ENCODE measurements around the gene POU4F3. TPM values are rescaled to one million over a fixed set of nuclear protein-coding genes. Genes with fewer than 3 reads are reported as not detected.

POU4F3 gene
- polyA plus RNA-seq, 3 donors: 0.05 TPM; not detected in 2

- intact Hi-C loops (cut with micrococcal nuclease): no loop called here
- Histone ChIP-seq H3K4me1 (ENCODE audit: control insufficient read depth in 1 of 2, insufficient read depth in 2 of 2, low read length in 2 of 2) (no peaks in the 10 kb centered on the region), H3K36me3 (replicated peaks in 1 of 2; ENCODE audit: control insufficient read depth in 1 of 2, insufficient read depth in 2 of 2, low read length in 2 of 2) (no peaks in the 10 kb centered on the region), H3K27ac (ENCODE audit: low read depth in 1 of 2, low read length in 2 of 2) (no peak overlapping the region), H3K79me2 (ENCODE audit: insufficient read depth, low read length) (no peaks in the 10 kb centered on the region), H3K4me3 (replicated peaks in 1 of 3; ENCODE audit: low read depth in 2 of 3, low read length in 3 of 3) (no peak overlapping the region), H3K4me2 (replicated peaks; ENCODE audit: extremely low read depth, low read length, poor library complexity, severe bottlenecking) (no peak overlapping the region), H3K27me3 (ENCODE audit: control insufficient read depth in 2 of 2, insufficient read depth in 2 of 2, low read length in 2 of 2) (peaks cover 6 to 15% of the 10 kb centered on the region in 2 donors), H3K9me3 (replicated peaks in 1 of 2; ENCODE audit: control insufficient read depth in 1 of 2, insufficient read depth in 1 of 2, low read length in 2 of 2) (no peaks in the 10 kb centered on the region), H4K20me1 (ENCODE audit: insufficient read depth, low read length) (no peaks in the 10 kb centered on the region), H2AFZ (ENCODE audit: insufficient read depth, low read depth, low read length, poor library complexity, severe bottlenecking) (no peak overlapping the region), H3K9ac (ENCODE audit: insufficient read depth, low read length, poor library complexity, severe bottlenecking) (no peak overlapping the region)
- Mint-ChIP-seq H3K4me1 (no peaks in the 10 kb centered on the region), H3K4me3 (no peak overlapping the region), H3K36me3 (no peaks in the 10 kb centered on the region), H3K9me3 (no peaks in the 10 kb centered on the region), H3K27ac (no peak overlapping the region), H3K27me3 (ENCODE audit: low read depth in 3 of 3) (peaks cover 8 to 21% (median 16%) of the 10 kb centered on the region in 3 donors)
- TF ChIP-seq CTCF (IDR thresholded peaks at IDR 0.05): no peak
- DNase-seq: no peak
- WGBS (ENCODE audit: insufficient coverage): no CpG with 5 or more reads among the region's 1 CpG
These were observed 31.8 kb upstream of the POU4F3 start for GRCh38 chr5:146306838-146307237.

- Histone ChIP-seq H3K79me2 (ENCODE audit: insufficient read depth, low read length) (no peaks in the 10 kb centered on the region), H4K20me1 (ENCODE audit: insufficient read depth, low read length) (no peaks in the 10 kb centered on the region), H3K36me3 (replicated peaks in 1 of 2; ENCODE audit: control insufficient read depth in 1 of 2, insufficient read depth in 2 of 2, low read length in 2 of 2) (no peaks in the 10 kb centered on the region), H3K27ac (ENCODE audit: low read depth in 1 of 2, low read length in 2 of 2) (no peak overlapping the region), H3K9ac (ENCODE audit: insufficient read depth, low read length, poor library complexity, severe bottlenecking) (no peak overlapping the region), H3K4me2 (replicated peaks; ENCODE audit: extremely low read depth, low read length, poor library complexity, severe bottlenecking) (no peak overlapping the region), H3K4me3 (replicated peaks in 1 of 3; ENCODE audit: low read depth in 2 of 3, low read length in 3 of 3) (no peak overlapping the region), H3K4me1 (ENCODE audit: control insufficient read depth in 1 of 2, insufficient read depth in 2 of 2, low read length in 2 of 2) (peaks cover 0 to 3% of the 10 kb centered on the region in 2 donors), H2AFZ (ENCODE audit: insufficient read depth, low read depth, low read length, poor library complexity, severe bottlenecking) (no peak overlapping the region), H3K9me3 (replicated peaks in 1 of 2; ENCODE audit: control insufficient read depth in 1 of 2, insufficient read depth in 1 of 2, low read length in 2 of 2) (no peaks in the 10 kb centered on the region), H3K27me3 (ENCODE audit: control insufficient read depth in 2 of 2, insufficient read depth in 2 of 2, low read length in 2 of 2) (peaks cover 6 to 15% of the 10 kb centered on the region in 2 donors)
- H3K27ac Mint-ChIP-seq: no peak overlapping the region
- no peak overlapping the region for H3K4me3 Mint-ChIP-seq
- no peak for TF ChIP-seq CTCF (IDR thresholded peaks at IDR 0.05)
- no peaks in the 10 kb centered on the region for H3K9me3 Mint-ChIP-seq
- no peaks in the 10 kb centered on the region for H3K36me3 Mint-ChIP-seq
- intact Hi-C loops (cut with micrococcal nuclease): no loop called here
- 100% methylated on average over 1 of the region's 2 CpGs for WGBS (ENCODE audit: insufficient coverage)
- DNase-seq: no peak
- H3K4me1 Mint-ChIP-seq: peaks cover 2% of the 10 kb centered on the region
- H3K27me3 Mint-ChIP-seq (ENCODE audit: low read depth in 3 of 3): peaks cover 8 to 19% (median 19%) of the 10 kb centered on the region in 3 donors
These were observed 30.8 kb upstream of the POU4F3 start for GRCh38 chr5:146307796-146308195.
